Esophagus squamous epithelium (tissue), 4 donors: ENCODE measurements around the gene ZFR2.

Experiments used
- CTCF ChIP-seq, 6 experiments: fragments of 450-650 bp in 4 of 6; fragments of 200-600 bp in 2 of 6; sonication (generic) in 2 of 6; IDR thresholded peaks; one replicate each; pipeline ENCODE4 v1.5.1; 2016 to 2019; ENCODE audit warnings: antibody characterized with exemption in 6 of 6, mild to moderate bottlenecking in 4 of 6, moderate library complexity in 4 of 6
- POLR2A ChIP-seq, 4 donors: fragments of 450-650 bp; IDR thresholded peaks; one replicate each; pipeline ENCODE4 v1.6.1; 2017; ENCODE audit warnings: antibody characterized with exemption in 4 of 4, mild to moderate bottlenecking in 4 of 4, moderate library complexity in 3 of 4

- no peak for TF ChIP-seq CTCF (IDR thresholded peaks at IDR 0.05)
- TF ChIP-seq POLR2A (IDR thresholded peaks at IDR 0.05): no peak
Measured at GRCh38 chr19:3880471-3881271, 11.8 kb upstream of the ZFR2 start, which contains the start of gene ATCAY.
